Kidney (tissue), 14 donors: ENCODE results near the gene RNASEH2A. TPM values are rescaled to one million over a fixed set of nuclear protein-coding genes. Genes with fewer than 3 reads are reported as not detected.

Experiments
- DNase-seq, 5 donors: peaks; one replicate each; pipeline ENCODE4 v3.0.0-alpha.2; 2013 to 2020
- FAIRE-seq: peaks from 2 replicates; lab custom pipeline; 2012; peaks lifted over from hg19 to GRCh38; lab: Jason Lieb, UNC
- H3K27ac ChIP-seq, 2 donors: one replicate each; pipeline ENCODE4 v1.7.0; 2013; ENCODE audit warnings: low read depth in 2 of 2, low read length in 2 of 2, inconsistent platforms in 1 of 2
- H3K27me3 ChIP-seq: one replicate; pipeline ENCODE4 v1.7.1; 2013; ENCODE audit warnings: low read length, inconsistent platforms; ENCODE audit not compliant: control insufficient read depth, insufficient read depth
- H3K36me3 ChIP-seq, 3 donors: one replicate each; pipeline versions ENCODE4 v1.7.0 to v1.7.1; 2013; ENCODE audit warnings: low read length in 3 of 3, control low read depth in 1 of 3, inconsistent platforms in 1 of 3; ENCODE audit not compliant: insufficient read depth in 3 of 3, control insufficient read depth in 2 of 3
- H3K4me1 ChIP-seq, 3 donors: one replicate each; pipeline versions ENCODE4 v1.7.0 to v1.7.1; 2013; ENCODE audit warnings: low read length in 3 of 3, inconsistent platforms in 1 of 3, low read depth in 1 of 3; ENCODE audit not compliant: control insufficient read depth in 2 of 3, insufficient read depth in 2 of 3
- H3K4me3 ChIP-seq, 3 donors: one replicate each; pipeline versions ENCODE4 v1.7.0 to v1.8.1; 2013; ENCODE audit warnings: low read length in 3 of 3, control low read depth in 1 of 3, inconsistent platforms in 1 of 3
- H3K9ac ChIP-seq, 3 donors: one replicate each; pipeline versions ENCODE4 v1.7.0 to v1.7.1; 2013; ENCODE audit warnings: low read length in 3 of 3, control low read depth in 1 of 3, inconsistent platforms in 1 of 3
- H3K9me3 ChIP-seq, 3 donors: one replicate each; pipeline versions ENCODE4 v1.7.0 to v1.7.1; 2013; ENCODE audit warnings: low read length in 3 of 3, control low read depth in 1 of 3, inconsistent platforms in 1 of 3; ENCODE audit not compliant: control insufficient read depth in 2 of 3, insufficient read depth in 1 of 3
- intact Hi-C: fragments of 100-400 bp; cut with DNase I; formaldehyde crosslinking; loops from one replicate; pipeline ENCODE4 v1.11.1; 2022
- polyA plus RNA-seq: library from polyadenylated mRNA; stranded (reverse); fragments of 350-450 nt; fragmentation: Illumina TruSeq; extraction: RNeasy Lipid Tissue Mini Kit (QIAGEN cat#74804); gene quantifications from one replicate; pipeline ENCODE4 v1.2.3, GENCODE V29; 2014; ENCODE audit warnings: low read depth, low replicate concordance; ENCODE audit not compliant: insufficient read depth
- total RNA-seq: library from RNA; stranded (reverse); fragmentation: NEBNext Ultra II Directional; extraction: Animal tissue kit (Norgen Biotek cat#: 25700); gene quantifications from one replicate; pipeline ENCODE4 v1.2.1, GENCODE V29; 2021
- TF ChIP-seq, protein P1 (sequence below): IDR thresholded peaks from 3 replicates; pipeline ENCODE4 v1.5.1; 2012; ENCODE audit warnings: mild to moderate bottlenecking, moderate library complexity, borderline replicate concordance; ENCODE audit not compliant: insufficient read depth; ENCODE audit errors: extremely low read depth
- donor health status: control.
- donor health status: control.
- donor health status: control.
- donor health status: control.
- donor health status: control.
- donor health status: DM: yes; HTN: yes; CAD: no.
- donor health status: Normal renal cell carcinoma (clear cell type).

RNASEH2A gene
- total and polyA plus RNA-seq, 2 donors from 2014 or later: 1.3 to 7.9 TPM

DNA sequence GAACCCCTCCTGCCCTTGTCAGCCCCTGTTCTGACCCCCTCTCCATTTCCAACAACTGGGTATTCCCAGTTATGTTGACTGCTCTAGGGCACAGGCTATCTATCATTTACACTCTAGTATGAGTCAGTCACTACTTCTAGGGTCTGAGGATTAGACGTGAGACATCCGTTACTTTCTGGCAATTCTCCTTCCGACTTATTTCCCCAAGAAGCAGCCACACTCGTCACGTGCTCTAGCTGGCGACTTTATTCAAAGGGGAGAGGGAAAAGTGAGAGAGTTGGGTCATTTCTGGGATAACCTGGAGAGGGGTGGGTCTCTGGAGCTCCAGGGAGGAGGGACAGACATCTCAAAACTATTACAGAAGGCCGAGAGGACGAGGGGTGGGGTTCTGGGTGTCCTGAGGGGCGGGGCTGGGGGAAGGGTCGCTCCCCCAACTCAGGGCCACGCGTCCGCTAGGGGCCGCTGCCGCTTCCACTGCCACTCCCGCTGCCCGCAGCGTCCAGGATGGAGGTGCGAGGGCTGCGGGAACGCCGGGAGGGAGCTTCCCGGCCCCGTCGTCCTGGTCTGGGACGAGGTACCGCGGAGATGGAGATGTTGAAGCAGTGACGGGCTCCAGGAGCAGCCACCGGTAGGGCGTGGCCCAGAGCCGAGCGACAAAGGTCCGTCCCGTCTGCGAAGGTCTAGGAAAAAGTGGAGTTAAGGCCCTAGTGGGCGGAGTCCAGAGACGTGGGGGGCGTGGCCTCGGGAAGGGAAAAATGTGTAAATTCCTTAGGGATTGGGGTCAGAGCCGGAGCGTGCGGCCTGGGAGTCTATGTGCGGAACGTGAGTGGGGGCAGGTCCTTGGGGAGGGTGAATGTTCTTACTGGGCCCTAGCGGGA lies 19.1 kb downstream of the RNASEH2A start:
- FAIRE-seq (no peak), DNase-seq (peak in 2 of 5 donors; percentile 44 to 57)
- intact Hi-C loops: no loop called here
- H3K4me3 ChIP-seq: no peak overlapping the region
- no peaks in the 10 kb centered on the region for H3K27me3 ChIP-seq
- TF ChIP-seq, protein P1, sequence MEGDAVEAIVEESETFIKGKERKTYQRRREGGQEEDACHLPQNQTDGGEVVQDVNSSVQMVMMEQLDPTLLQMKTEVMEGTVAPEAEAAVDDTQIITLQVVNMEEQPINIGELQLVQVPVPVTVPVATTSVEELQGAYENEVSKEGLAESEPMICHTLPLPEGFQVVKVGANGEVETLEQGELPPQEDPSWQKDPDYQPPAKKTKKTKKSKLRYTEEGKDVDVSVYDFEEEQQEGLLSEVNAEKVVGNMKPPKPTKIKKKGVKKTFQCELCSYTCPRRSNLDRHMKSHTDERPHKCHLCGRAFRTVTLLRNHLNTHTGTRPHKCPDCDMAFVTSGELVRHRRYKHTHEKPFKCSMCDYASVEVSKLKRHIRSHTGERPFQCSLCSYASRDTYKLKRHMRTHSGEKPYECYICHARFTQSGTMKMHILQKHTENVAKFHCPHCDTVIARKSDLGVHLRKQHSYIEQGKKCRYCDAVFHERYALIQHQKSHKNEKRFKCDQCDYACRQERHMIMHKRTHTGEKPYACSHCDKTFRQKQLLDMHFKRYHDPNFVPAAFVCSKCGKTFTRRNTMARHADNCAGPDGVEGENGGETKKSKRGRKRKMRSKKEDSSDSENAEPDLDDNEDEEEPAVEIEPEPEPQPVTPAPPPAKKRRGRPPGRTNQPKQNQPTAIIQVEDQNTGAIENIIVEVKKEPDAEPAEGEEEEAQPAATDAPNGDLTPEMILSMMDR: peak; percentile 4
- no peak overlapping the region for H3K27ac ChIP-seq
- no peak overlapping the region for H3K9ac ChIP-seq
- H3K4me1 ChIP-seq: peaks cover 0 to 2% (median 0%) of the 10 kb centered on the region in 3 donors
- H3K36me3 ChIP-seq: no peaks in the 10 kb centered on the region
- H3K9me3 ChIP-seq: no peaks in the 10 kb centered on the region

DNA sequence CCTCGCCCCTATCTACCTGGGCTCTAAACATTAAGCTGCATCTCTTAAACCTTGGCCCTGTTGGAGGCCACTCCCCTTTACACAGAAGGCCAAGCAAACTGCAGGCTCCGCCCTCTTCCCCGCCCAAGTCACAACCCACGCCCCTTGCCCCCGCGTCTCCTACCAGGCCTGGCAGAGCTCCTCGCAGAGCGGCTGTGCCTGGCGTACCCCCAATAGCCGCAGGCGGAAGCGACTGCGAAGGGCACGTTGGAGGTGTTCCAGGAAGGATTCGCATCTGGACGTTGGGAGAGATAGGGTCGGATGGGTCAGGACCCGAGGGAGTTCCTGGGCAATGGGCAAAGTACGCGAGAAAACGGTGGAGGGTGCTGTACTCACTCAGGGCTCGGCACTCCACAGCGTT lies 22.1 kb downstream of the RNASEH2A start:
- Histone ChIP-seq H3K4me3 (no peak overlapping the region), H3K27me3 (peaks cover 8% of the 10 kb centered on the region)
- DNase-seq: peak in 1 of 5 donors; percentile 56

DNA sequence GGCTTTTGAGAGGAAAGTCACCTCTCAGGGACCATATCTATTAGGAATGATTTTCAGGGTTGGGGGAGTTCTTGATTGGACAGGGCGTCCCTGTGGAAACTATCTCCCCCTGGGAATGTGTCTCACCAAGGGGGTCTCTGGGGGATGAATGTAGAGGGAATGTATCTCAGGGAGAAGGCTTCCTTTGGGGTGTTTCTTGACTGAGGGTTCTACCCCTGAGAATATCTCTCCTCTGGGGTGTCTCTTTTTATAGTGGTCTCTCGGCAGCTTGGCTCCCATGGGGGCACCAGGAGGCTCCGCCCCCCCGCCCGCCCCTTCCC lies 27.0 kb downstream of the RNASEH2A start:
- intact Hi-C loops: no loop called here
- FAIRE-seq (no peak), DNase-seq (peak in 1 of 5 donors; percentile 55)
- peaks cover 34% of the 10 kb centered on the region for H3K27me3 ChIP-seq
- no peaks in the 10 kb centered on the region for H3K36me3 ChIP-seq
- peaks cover 0 to 8% (median 0%) of the 10 kb centered on the region in 3 donors for H3K4me1 ChIP-seq
- no peak overlapping the region for H3K4me3 ChIP-seq
- TF ChIP-seq, protein P1: no peak
- no peak overlapping the region for H3K9ac ChIP-seq
- no peak overlapping the region for H3K27ac ChIP-seq
- no peaks in the 10 kb centered on the region for H3K9me3 ChIP-seq

More for the DNA sequence above, 22.1 kb downstream of the RNASEH2A start:
- H3K4me1 ChIP-seq: peaks cover 0 to 6% (median 0%) of the 10 kb centered on the region in 3 donors
- no peaks in the 10 kb centered on the region for H3K36me3 ChIP-seq
- TF ChIP-seq, protein P1: no peak
- intact Hi-C loops: no loop called here
- no peak overlapping the region for H3K9ac ChIP-seq
- FAIRE-seq: no peak
- H3K9me3 ChIP-seq: no peaks in the 10 kb centered on the region
- H3K27ac ChIP-seq: no peak overlapping the region
